Measurements from ENCODE around the gene SLC66A3.

The SLC66A3 gene

GRCh38 chr2:11117776-11118175 lies 37.5 kb upstream of the SLC66A3 start:
- peaks cover 15% of the 10 kb centered on the region for H3K4me1 ChIP-seq (ENCODE audit: insufficient read depth, low read length, severe bottlenecking)
- no peaks in the 10 kb centered on the region for H3K9me2 ChIP-seq (ENCODE audit: low read depth, low read length)
- no peaks in the 10 kb centered on the region for H3K27me3 ChIP-seq (ENCODE audit: insufficient read depth, low read length)
- no peaks in the 10 kb centered on the region for H3K9me3 ChIP-seq (ENCODE audit: low read length)
- H3K36me3 ChIP-seq (ENCODE audit: insufficient read depth, low read length), result no peaks in the 10 kb centered on the region
- H3K9ac ChIP-seq (ENCODE audit: low read length), result no peak overlapping the region
- no peak for TF ChIP-seq EZH2 (IDR thresholded peaks at IDR 0.05; ENCODE audit: borderline replicate concordance, low read length)
- TF ChIP-seq, protein P1, sequence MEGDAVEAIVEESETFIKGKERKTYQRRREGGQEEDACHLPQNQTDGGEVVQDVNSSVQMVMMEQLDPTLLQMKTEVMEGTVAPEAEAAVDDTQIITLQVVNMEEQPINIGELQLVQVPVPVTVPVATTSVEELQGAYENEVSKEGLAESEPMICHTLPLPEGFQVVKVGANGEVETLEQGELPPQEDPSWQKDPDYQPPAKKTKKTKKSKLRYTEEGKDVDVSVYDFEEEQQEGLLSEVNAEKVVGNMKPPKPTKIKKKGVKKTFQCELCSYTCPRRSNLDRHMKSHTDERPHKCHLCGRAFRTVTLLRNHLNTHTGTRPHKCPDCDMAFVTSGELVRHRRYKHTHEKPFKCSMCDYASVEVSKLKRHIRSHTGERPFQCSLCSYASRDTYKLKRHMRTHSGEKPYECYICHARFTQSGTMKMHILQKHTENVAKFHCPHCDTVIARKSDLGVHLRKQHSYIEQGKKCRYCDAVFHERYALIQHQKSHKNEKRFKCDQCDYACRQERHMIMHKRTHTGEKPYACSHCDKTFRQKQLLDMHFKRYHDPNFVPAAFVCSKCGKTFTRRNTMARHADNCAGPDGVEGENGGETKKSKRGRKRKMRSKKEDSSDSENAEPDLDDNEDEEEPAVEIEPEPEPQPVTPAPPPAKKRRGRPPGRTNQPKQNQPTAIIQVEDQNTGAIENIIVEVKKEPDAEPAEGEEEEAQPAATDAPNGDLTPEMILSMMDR (IDR thresholded peaks at IDR 0.05; ENCODE audit: low read length), result no peak
- no peak overlapping the region for H2AFZ ChIP-seq (ENCODE audit: low read length)
- no peaks in the 10 kb centered on the region for H3F3A ChIP-seq (ENCODE audit: insufficient read depth, low read length)
- no peaks in the 10 kb centered on the region for H4K20me1 ChIP-seq (ENCODE audit: insufficient read depth, low read length)
- no peak overlapping the region for H3K27ac ChIP-seq (ENCODE audit: low read depth, low read length, poor library complexity, severe bottlenecking)
- no peak overlapping the region for H3K4me3 ChIP-seq (ENCODE audit: low read depth, low read length, poor library complexity, severe bottlenecking)
- H3K79me2 ChIP-seq (ENCODE audit: insufficient read depth, low read length), result no peaks in the 10 kb centered on the region
- H3K4me2 ChIP-seq (ENCODE audit: low read length), result no peak overlapping the region

- Histone ChIP-seq H3F3A (ENCODE audit: insufficient read depth, low read length) (no peaks in the 10 kb centered on the region), H3K9me3 (ENCODE audit: low read length) (no peaks in the 10 kb centered on the region), H3K9ac (ENCODE audit: low read length) (no peak overlapping the region), H3K9me2 (ENCODE audit: low read depth, low read length) (no peaks in the 10 kb centered on the region), H3K27ac (ENCODE audit: low read depth, low read length, poor library complexity, severe bottlenecking) (no peak overlapping the region), H3K4me2 (ENCODE audit: low read length) (no peak overlapping the region), H3K4me3 (ENCODE audit: low read depth, low read length, poor library complexity, severe bottlenecking) (no peak overlapping the region), H3K36me3 (ENCODE audit: insufficient read depth, low read length) (no peaks in the 10 kb centered on the region), H3K4me1 (ENCODE audit: insufficient read depth, low read length, severe bottlenecking) (peaks cover 15% of the 10 kb centered on the region), H3K27me3 (ENCODE audit: insufficient read depth, low read length) (no peaks in the 10 kb centered on the region), H2AFZ (ENCODE audit: low read length) (no peak overlapping the region), H4K20me1 (ENCODE audit: insufficient read depth, low read length) (no peaks in the 10 kb centered on the region), H3K79me2 (ENCODE audit: insufficient read depth, low read length) (no peaks in the 10 kb centered on the region)
- TF ChIP-seq, protein P1 (IDR thresholded peaks at IDR 0.05; ENCODE audit: low read length), result no peak
Measured at GRCh38 chr2:11118761-11119160, 36.5 kb upstream of the SLC66A3 start.

DNA sequence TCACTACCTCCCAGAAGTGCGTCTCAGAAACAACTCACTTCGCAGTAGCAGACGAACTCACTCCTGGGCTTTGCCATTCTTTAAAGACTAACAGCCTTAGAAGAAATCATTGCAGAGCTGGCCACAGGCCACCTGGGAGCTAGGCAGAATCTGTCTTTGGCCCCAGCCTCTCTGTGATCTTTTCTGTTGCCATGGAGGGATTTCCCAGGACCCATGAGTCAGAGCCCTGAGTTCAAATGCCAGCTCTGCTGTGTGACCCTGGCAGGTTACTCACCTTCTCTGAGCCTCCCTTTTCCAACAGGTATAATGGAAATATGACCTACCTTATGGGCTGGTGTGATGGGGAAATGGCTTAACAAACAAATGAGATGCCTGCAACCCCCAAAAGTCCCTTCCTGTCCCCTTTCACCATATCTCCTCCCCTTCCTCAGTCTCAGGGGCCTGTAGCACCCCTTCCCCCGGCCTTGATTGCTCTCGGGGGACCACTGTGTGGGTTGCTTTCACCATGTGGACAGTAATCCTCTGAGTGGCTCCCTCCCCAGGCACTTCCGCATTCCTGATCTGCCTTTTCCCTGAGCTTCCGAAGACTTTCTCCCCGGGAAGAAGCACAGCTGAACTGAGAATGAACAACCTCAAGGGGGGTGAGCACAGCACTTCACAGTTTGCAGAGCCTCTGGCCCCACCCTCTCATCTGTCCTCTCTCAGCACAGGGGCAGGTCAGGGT lies 34.0 kb upstream of the SLC66A3 start:
- H3K4me3 ChIP-seq (ENCODE audit: low read depth, low read length, poor library complexity, severe bottlenecking), result no peak overlapping the region
- H3K27ac ChIP-seq (ENCODE audit: low read depth, low read length, poor library complexity, severe bottlenecking), result no peak overlapping the region
- no peak overlapping the region for H3K9ac ChIP-seq (ENCODE audit: low read length)
- H3K9me3 ChIP-seq (ENCODE audit: low read length), result no peaks in the 10 kb centered on the region
- no peaks in the 10 kb centered on the region for H3K79me2 ChIP-seq (ENCODE audit: insufficient read depth, low read length)
- peaks cover 15% of the 10 kb centered on the region for H3K4me1 ChIP-seq (ENCODE audit: insufficient read depth, low read length, severe bottlenecking)
- no peak for TF ChIP-seq EZH2 (IDR thresholded peaks at IDR 0.05; ENCODE audit: borderline replicate concordance, low read length)
- TF ChIP-seq, protein P1 (IDR thresholded peaks at IDR 0.05; ENCODE audit: low read length), result no peak
- no peak overlapping the region for H2AFZ ChIP-seq (ENCODE audit: low read length)
- no peaks in the 10 kb centered on the region for H3K27me3 ChIP-seq (ENCODE audit: insufficient read depth, low read length)
- no peaks in the 10 kb centered on the region for H3K36me3 ChIP-seq (ENCODE audit: insufficient read depth, low read length)
- no peaks in the 10 kb centered on the region for H4K20me1 ChIP-seq (ENCODE audit: insufficient read depth, low read length)
- no peaks in the 10 kb centered on the region for H3K9me2 ChIP-seq (ENCODE audit: low read depth, low read length)
- H3K4me2 ChIP-seq (ENCODE audit: low read length), result peak overlapping the region; percentile 29; the same call in 1 of the 2 replicates
- H3F3A ChIP-seq (ENCODE audit: insufficient read depth, low read length), result no peaks in the 10 kb centered on the region

All from OCI-LY1 (cell line).